Astrocyte (in vitro differentiated cells and primary cell): ENCODE measurements around the gene TEDDM1. TPM values are rescaled to one million over a fixed set of nuclear protein-coding genes. Genes with fewer than 3 reads are reported as not detected.
"Not testable (repeated sequence)": the region's sequence is repeated elsewhere in the genome, so short reads cannot be mapped to it uniquely, and the experiment has no call there.

ENCODE experiments used
- DNase-seq: peaks from one replicate; pipeline ENCODE4 v3.0.0-alpha.2; 2010; ENCODE audit warnings: low read depth
- FAIRE-seq: peaks from 2 replicates; lab custom pipeline; 2011; peaks lifted over from hg19 to GRCh38; lab: Jason Lieb, UNC
- H2AFZ ChIP-seq: 2 replicates; pipeline ENCODE4 v1.6.0; 2012; ENCODE audit warnings: low read depth, low read length, inconsistent platforms
- H3K27ac ChIP-seq: 2 replicates; pipeline ENCODE4 v1.5.1; 2011; ENCODE audit warnings: low read depth, low read length, inconsistent platforms
- H3K27me3 ChIP-seq: 2 replicates; pipeline ENCODE4 v1.6.0; 2011; ENCODE audit warnings: low read length, inconsistent platforms; ENCODE audit not compliant: insufficient read depth
- H3K36me3 ChIP-seq: 2 replicates; pipeline ENCODE4 v1.5.1; 2011; ENCODE audit warnings: low read length, inconsistent platforms; ENCODE audit not compliant: insufficient read depth
- H3K4me1 ChIP-seq: 2 replicates; pipeline ENCODE4 v1.5.1; 2011; ENCODE audit warnings: low read length, inconsistent platforms; ENCODE audit not compliant: insufficient read depth
- H3K4me2 ChIP-seq: 2 replicates; pipeline ENCODE4 v1.6.0; 2012; ENCODE audit warnings: low read length, inconsistent platforms
- H3K4me3 ChIP-seq: 2 replicates; pipeline ENCODE4 v1.5.1; 2011; ENCODE audit warnings: low read depth, mild to moderate bottlenecking, low read length, inconsistent platforms; ENCODE audit not compliant: insufficient read depth
- H3K79me2 ChIP-seq: 2 replicates; pipeline ENCODE4 v1.6.0; 2012; ENCODE audit warnings: mild to moderate bottlenecking, low read length, inconsistent platforms; ENCODE audit not compliant: insufficient read depth
- H3K9ac ChIP-seq: 2 replicates; pipeline ENCODE4 v1.6.0; 2012; ENCODE audit warnings: mild to moderate bottlenecking, low read length, inconsistent platforms
- H3K9me3 ChIP-seq: 2 replicates; pipeline ENCODE4 v1.5.1; 2012; ENCODE audit warnings: low read depth, mild to moderate bottlenecking, low read length, inconsistent platforms; ENCODE audit not compliant: insufficient read depth
- H4K20me1 ChIP-seq: 2 replicates; pipeline ENCODE4 v1.6.0; 2012; ENCODE audit warnings: low read length, inconsistent platforms; ENCODE audit not compliant: insufficient read depth
- H3K27ac Mint-ChIP-seq: one replicate; pipeline ENCODE4 v1.8.0; 2021; ENCODE audit warnings: mild to moderate bottlenecking, mixed read lengths; ENCODE audit not compliant: unreplicated experiment
- H3K27me3 Mint-ChIP-seq: one replicate; pipeline ENCODE4 v1.8.0; 2021; ENCODE audit warnings: low read depth, mixed read lengths; ENCODE audit not compliant: unreplicated experiment
- H3K36me3 Mint-ChIP-seq: one replicate; pipeline ENCODE4 v1.8.0; 2021; ENCODE audit warnings: low read depth, mixed read lengths; ENCODE audit not compliant: unreplicated experiment
- H3K4me1 Mint-ChIP-seq: one replicate; pipeline ENCODE4 v1.8.0; 2021; ENCODE audit warnings: low read depth, mixed read lengths; ENCODE audit not compliant: unreplicated experiment
- H3K4me3 Mint-ChIP-seq: one replicate; pipeline ENCODE4 v1.8.0; 2021; ENCODE audit warnings: mild to moderate bottlenecking, moderate library complexity, mixed read lengths; ENCODE audit not compliant: unreplicated experiment
- H3K9me3 Mint-ChIP-seq: one replicate; pipeline ENCODE4 v1.8.0; 2021; ENCODE audit warnings: mild to moderate bottlenecking, mixed read lengths; ENCODE audit not compliant: unreplicated experiment
- EZH2 ChIP-seq: IDR thresholded peaks from 2 replicates; pipeline ENCODE4 v1.6.1; 2012; ENCODE audit warnings: mild to moderate bottlenecking, low read length, inconsistent platforms; ENCODE audit not compliant: insufficient read depth
- total RNA-seq: library from RNA; stranded (reverse); gene quantifications from 2 replicates; pipeline ENCODE4 v1.2.1, GENCODE V29; 2021
- TF ChIP-seq, protein P1 (sequence below): IDR thresholded peaks from 2 replicates; pipeline ENCODE4 v1.5.1; 2011; ENCODE audit warnings: low read depth, mild to moderate bottlenecking, inconsistent platforms, low read length, moderate library complexity; ENCODE audit not compliant: insufficient read depth

Gene TEDDM1
- total RNA-seq, 1 donor from 2014 or later: not detected

DNA sequence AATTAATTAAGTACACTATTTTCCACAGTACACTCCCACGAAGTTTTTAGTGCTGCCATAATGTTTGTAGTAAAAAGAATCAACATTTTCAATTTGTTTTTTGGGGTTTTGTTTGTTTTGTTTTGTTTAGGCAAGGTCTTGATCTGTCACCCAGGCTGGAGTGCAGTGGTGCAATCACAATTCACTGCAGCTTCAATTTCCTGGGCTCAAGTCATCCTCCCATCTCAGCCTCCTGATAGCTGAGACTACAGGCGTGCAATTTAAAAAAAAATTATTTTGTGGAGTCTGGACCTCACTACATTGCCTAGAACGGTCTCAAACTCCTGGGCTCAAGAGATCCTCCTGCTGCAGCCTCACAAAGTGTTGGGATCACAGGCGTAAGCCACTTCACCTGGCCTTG lies 20.3 kb downstream of the TEDDM1 start:
- H3K9me3 ChIP-seq: no peaks in the 10 kb centered on the region
- Mint-ChIP-seq H3K27me3 (no peaks in the 10 kb centered on the region), H3K36me3 (peaks cover 8% of the 10 kb centered on the region), H3K4me3 (no peak overlapping the region), H3K27ac (no peak overlapping the region), H3K4me1 (no peaks in the 10 kb centered on the region), H3K9me3 (no peaks in the 10 kb centered on the region)
- no peak for DNase-seq
- peaks cover 29% of the 10 kb centered on the region for H3K36me3 ChIP-seq
- no peak for FAIRE-seq
- H3K27me3 ChIP-seq: no peaks in the 10 kb centered on the region
- no peaks in the 10 kb centered on the region for H3K79me2 ChIP-seq
- no peak overlapping the region for H2AFZ ChIP-seq
- no peak overlapping the region for H3K4me2 ChIP-seq
- H3K4me3 ChIP-seq: no peak overlapping the region
- H3K4me1 ChIP-seq: no peaks in the 10 kb centered on the region
- no peak overlapping the region for H3K27ac ChIP-seq
- TF ChIP-seq, protein P1, sequence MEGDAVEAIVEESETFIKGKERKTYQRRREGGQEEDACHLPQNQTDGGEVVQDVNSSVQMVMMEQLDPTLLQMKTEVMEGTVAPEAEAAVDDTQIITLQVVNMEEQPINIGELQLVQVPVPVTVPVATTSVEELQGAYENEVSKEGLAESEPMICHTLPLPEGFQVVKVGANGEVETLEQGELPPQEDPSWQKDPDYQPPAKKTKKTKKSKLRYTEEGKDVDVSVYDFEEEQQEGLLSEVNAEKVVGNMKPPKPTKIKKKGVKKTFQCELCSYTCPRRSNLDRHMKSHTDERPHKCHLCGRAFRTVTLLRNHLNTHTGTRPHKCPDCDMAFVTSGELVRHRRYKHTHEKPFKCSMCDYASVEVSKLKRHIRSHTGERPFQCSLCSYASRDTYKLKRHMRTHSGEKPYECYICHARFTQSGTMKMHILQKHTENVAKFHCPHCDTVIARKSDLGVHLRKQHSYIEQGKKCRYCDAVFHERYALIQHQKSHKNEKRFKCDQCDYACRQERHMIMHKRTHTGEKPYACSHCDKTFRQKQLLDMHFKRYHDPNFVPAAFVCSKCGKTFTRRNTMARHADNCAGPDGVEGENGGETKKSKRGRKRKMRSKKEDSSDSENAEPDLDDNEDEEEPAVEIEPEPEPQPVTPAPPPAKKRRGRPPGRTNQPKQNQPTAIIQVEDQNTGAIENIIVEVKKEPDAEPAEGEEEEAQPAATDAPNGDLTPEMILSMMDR: no peak
- TF ChIP-seq EZH2: no peak
- H3K9ac ChIP-seq: no peak overlapping the region
- H4K20me1 ChIP-seq: peaks cover 14% of the 10 kb centered on the region

DNA sequence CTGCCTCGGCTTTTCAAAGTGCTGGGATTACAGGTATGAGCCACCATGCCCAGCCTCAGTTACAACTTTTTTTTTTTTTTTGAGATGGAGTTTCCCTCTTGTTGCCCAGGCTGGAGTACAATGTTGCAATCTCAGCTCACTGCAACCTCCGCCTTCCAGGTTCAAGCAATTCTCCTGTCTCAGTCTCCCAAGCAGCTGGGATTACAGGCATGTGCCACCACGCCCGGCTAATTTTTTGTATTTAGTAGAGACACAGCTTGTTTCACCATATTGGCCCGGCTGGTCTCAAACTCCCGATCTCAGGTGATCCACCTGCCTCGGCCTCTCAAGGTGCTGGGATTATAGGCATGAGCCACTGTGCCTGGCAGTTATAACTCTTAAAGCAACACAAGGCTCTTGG lies 20.7 kb downstream of the TEDDM1 start:
- H3K27me3 Mint-ChIP-seq, H3K9me3 Mint-ChIP-seq, H3K4me1 ChIP-seq, H3K36me3 Mint-ChIP-seq, H3K9me3 ChIP-seq, DNase-seq, H3K79me2 ChIP-seq, H3K4me2 ChIP-seq, H3K9ac ChIP-seq, H3K27me3 ChIP-seq, FAIRE-seq, H3K27ac ChIP-seq, H3K4me1 Mint-ChIP-seq, H3K4me3 Mint-ChIP-seq, H3K27ac Mint-ChIP-seq, H2AFZ ChIP-seq, H3K4me3 ChIP-seq: not testable (repeated sequence)
- Histone ChIP-seq H4K20me1 (peaks cover 14% of the 10 kb centered on the region), H3K36me3 (peaks cover 26% of the 10 kb centered on the region)

DNA sequence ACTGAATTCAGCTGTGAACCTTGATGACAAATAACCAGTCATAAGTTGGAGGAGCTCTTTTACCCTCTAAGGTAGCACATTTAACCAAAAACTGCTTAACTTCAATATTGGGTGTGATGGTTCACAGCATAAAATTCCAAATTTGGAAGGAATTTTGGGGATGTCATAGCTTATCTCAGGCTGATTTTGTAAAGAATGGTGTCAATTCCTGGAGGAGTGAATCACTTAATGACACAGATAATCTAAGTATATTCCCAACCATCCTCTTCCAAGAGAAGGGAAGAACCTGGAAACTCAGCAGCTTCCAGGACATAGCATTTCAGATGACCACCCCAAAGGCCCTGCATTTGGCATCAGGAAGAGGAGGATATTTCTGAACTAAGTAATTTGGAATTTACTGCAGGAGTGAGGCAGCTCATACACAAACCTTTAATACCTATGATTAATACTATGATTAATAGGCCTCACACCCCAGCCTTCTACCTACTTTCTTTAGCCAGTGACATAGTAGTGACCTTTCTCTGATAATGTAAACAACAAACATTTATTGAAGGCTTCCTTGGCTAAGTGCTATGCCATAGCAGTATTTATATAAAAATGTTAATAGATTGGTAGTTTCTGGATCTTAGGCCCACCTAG lies 23.4 kb downstream of the TEDDM1 start:
- H3K36me3 Mint-ChIP-seq: no peaks in the 10 kb centered on the region
- H3K27me3 Mint-ChIP-seq: peaks cover 6% of the 10 kb centered on the region
- Histone ChIP-seq H3K4me3 (no peak overlapping the region), H3K36me3 (peaks cover under 1% of the 10 kb centered on the region), H3K4me2 (no peak overlapping the region), H3K9ac (no peak overlapping the region), H3K79me2 (no peaks in the 10 kb centered on the region), H3K27ac (no peak overlapping the region), H3K27me3 (no peaks in the 10 kb centered on the region), H4K20me1 (peaks cover under 1% of the 10 kb centered on the region), H3K4me1 (no peaks in the 10 kb centered on the region), H2AFZ (no peak overlapping the region), H3K9me3 (no peaks in the 10 kb centered on the region)
- H3K4me3 Mint-ChIP-seq: no peak overlapping the region
- DNase-seq: no peak
- FAIRE-seq: no peak
- no peak overlapping the region for H3K27ac Mint-ChIP-seq
- H3K9me3 Mint-ChIP-seq: no peaks in the 10 kb centered on the region
- TF ChIP-seq EZH2: no peak
- TF ChIP-seq, protein P1: no peak
- no peaks in the 10 kb centered on the region for H3K4me1 Mint-ChIP-seq
